Measurements from ENCODE around the gene PRDX5. TPM values are rescaled to one million over a fixed set of nuclear protein-coding genes. Genes with fewer than 3 reads are reported as not detected.

Gene PRDX5
- total and polyA plus RNA-seq, 9 donors, result 128 to 175 (median 164) TPM

DNA sequence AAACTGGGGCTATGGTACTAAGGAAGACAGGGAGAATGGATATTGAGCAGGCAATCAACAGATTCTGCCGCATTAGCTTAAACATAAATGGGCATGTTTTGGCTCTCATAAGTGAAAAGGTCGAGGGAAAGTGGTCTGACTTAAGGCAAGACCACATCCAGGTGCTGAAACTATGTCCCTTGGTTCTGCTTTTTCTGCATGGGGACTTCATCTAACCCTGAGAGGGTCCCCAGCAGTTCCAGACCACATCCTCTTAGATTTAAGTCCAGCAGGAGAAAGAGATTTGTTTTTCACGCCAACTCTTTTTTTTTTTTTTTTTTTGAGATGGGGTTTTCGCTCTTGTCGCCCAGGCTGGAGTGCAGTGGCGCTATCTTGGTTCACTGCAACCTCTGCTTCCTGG, 46.5 kb downstream of the PRDX5 start:
- peaks cover 65% of the 10 kb centered on the region for H3K36me3 ChIP-seq (ENCODE audit: control insufficient read depth, insufficient read depth, low read length)
- no peaks in the 10 kb centered on the region for H3K27me3 ChIP-seq (ENCODE audit: control insufficient read depth, insufficient read depth, low read length)
- H3K27ac ChIP-seq (ENCODE audit: low read length), result no peak overlapping the region
- WGBS (ENCODE audit: insufficient coverage), result 100% methylated on average over 1 of the region's 6 CpGs
- no peaks in the 10 kb centered on the region for H3K9me3 ChIP-seq (replicated peaks; ENCODE audit: control insufficient read depth, low read depth, low read length)
- DNase-seq, result no peak
- H3K4me1 ChIP-seq (ENCODE audit: control insufficient read depth, insufficient read depth, low read length), result peaks cover 9% of the 10 kb centered on the region
- H3K4me3 ChIP-seq (ENCODE audit: low read length), result no peak overlapping the region

DNA sequence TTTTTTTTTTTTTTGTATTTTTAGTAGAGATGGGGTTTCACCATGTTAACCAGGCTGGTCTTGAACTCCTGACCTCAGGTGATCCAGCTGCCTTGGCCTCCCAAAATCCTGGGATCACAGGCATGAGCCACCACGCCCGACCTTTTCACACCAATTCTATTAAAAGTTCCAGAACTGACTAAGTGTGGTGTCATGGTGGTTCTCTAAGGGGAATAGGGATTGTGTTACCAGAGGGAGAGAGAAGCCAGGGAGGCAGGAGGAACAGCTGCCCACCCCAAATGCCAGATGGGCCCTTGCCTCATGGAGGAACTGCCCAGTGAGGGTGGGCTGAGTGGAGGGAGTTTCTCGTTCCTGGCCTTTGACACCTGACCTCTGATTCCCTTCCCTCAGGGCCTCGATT, 47.0 kb downstream of the PRDX5 start:
- Histone ChIP-seq H3K27me3 (ENCODE audit: control insufficient read depth, insufficient read depth, low read length) (no peaks in the 10 kb centered on the region), H3K9me3 (replicated peaks; ENCODE audit: control insufficient read depth, low read depth, low read length) (no peaks in the 10 kb centered on the region), H3K36me3 (ENCODE audit: control insufficient read depth, insufficient read depth, low read length) (peaks cover 69% of the 10 kb centered on the region), H3K27ac (ENCODE audit: low read length) (no peak overlapping the region), H3K4me3 (ENCODE audit: low read length) (no peak overlapping the region), H3K4me1 (ENCODE audit: control insufficient read depth, insufficient read depth, low read length) (peaks cover 5% of the 10 kb centered on the region)
- WGBS (ENCODE audit: insufficient coverage), result 43% methylated on average over 1 of the region's 4 CpGs
- DNase-seq, result no peak

DNA sequence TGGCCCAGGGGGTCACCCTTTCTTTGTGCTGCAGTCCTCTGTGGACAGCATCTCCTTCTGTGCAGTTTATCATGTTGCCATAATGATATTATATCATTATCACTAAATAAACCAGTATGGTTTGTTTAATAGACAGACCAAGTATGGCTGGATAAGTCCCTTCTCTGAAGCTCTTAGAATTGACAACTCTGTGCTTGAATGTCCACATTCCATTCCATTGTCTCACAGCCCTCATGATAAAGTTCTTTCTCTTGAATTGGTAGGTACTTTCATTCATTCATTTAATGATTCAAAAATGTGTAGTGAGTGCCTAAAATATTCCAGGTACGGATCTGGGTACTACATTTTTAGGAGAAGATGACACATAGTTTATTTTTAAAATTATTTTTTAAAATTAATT, 48.8 kb downstream of the PRDX5 start:
- H3K36me3 ChIP-seq (ENCODE audit: control insufficient read depth, insufficient read depth, low read length), result peaks cover 61% of the 10 kb centered on the region
- H3K4me3 ChIP-seq (ENCODE audit: low read length), result no peak overlapping the region
- no peak overlapping the region for H3K27ac ChIP-seq (ENCODE audit: low read length)
- WGBS (ENCODE audit: insufficient coverage), result no CpG with 5 or more reads among the region's 1 CpG
- H3K4me1 ChIP-seq (ENCODE audit: control insufficient read depth, insufficient read depth, low read length), result peaks cover 3% of the 10 kb centered on the region
- DNase-seq, result no peak
- no peaks in the 10 kb centered on the region for H3K27me3 ChIP-seq (ENCODE audit: control insufficient read depth, insufficient read depth, low read length)
- H3K9me3 ChIP-seq (replicated peaks; ENCODE audit: control insufficient read depth, low read depth, low read length), result no peaks in the 10 kb centered on the region

DNA sequence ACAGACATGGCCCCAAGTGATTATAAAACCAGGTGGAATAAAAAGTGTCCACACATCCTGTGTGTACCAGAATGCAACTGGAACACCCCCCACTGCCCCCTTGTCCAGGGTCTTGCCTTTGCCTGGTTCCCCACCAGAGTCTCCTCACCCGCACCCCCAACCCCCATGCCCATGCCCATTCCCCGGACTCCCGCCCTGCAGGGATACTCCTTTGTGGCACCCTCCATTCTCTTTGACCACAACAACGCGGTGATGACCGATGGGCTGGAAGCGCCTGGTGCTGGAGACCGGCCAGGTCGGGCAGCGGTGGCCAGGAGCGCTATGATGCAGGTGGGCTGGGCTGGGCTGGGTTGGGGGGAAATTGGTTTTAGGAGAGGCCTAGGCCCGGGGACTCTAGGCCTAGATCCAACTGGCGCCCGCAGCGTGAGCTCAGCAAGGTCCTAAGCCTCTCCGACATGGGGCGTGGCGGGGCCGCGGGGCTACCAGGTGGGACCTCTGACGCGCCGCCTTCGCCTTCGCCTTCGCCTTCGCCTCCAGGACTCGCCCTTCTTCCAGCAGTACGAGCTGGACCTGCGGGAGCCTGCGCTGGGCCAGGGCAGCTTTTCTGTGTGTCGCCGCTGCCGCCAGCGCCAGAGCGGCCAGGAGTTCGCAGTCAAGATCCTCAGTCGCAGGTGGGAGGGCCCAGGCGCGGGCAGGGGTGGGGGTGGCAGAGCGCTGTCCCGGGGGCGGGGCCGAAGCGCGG, 50.2 kb downstream of the PRDX5 start:
- H3K4me3 ChIP-seq (ENCODE audit: low read length), result no peak overlapping the region
- H3K27me3 ChIP-seq (ENCODE audit: control insufficient read depth, insufficient read depth, low read length), result no peaks in the 10 kb centered on the region
- no peaks in the 10 kb centered on the region for H3K9me3 ChIP-seq (replicated peaks; ENCODE audit: control insufficient read depth, low read depth, low read length)
- peaks cover 52% of the 10 kb centered on the region for H3K36me3 ChIP-seq (ENCODE audit: control insufficient read depth, insufficient read depth, low read length)
- no peak for DNase-seq
- H3K4me1 ChIP-seq (ENCODE audit: control insufficient read depth, insufficient read depth, low read length), result peaks cover 3% of the 10 kb centered on the region
- H3K27ac ChIP-seq (ENCODE audit: low read length), result no peak overlapping the region
- 67% methylated on average over 45 of the region's 46 CpGs for WGBS (ENCODE audit: insufficient coverage)

DNA sequence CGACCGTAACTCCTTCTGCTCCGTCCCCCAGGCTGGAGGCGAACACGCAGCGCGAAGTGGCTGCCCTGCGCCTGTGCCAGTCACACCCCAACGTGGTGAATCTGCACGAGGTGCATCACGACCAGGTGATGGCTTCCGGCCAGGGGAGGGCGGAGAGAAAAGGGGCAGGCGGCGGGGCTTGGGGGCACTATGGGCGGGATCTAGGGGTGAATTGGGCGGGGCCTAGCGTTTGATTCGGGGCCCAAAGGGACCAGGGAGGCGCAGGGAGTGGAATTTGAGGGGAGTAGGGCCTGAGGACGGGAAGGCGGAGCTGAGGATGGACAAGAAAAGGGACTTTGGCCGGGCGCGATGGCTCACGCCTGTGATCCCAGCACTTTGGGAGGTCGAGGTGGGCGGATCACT, 50.8 kb downstream of the PRDX5 start:
- Histone ChIP-seq H3K27me3 (ENCODE audit: control insufficient read depth, insufficient read depth, low read length) (no peaks in the 10 kb centered on the region), H3K4me1 (ENCODE audit: control insufficient read depth, insufficient read depth, low read length) (peaks cover 3% of the 10 kb centered on the region), H3K36me3 (ENCODE audit: control insufficient read depth, insufficient read depth, low read length) (peaks cover 47% of the 10 kb centered on the region), H3K27ac (ENCODE audit: low read length) (no peak overlapping the region), H3K9me3 (replicated peaks; ENCODE audit: control insufficient read depth, low read depth, low read length) (no peaks in the 10 kb centered on the region), H3K4me3 (ENCODE audit: low read length) (no peak overlapping the region)
- DNase-seq, result no peak
- WGBS (ENCODE audit: insufficient coverage), result 75% methylated on average over 28 of the region's 28 CpGs

DNA sequence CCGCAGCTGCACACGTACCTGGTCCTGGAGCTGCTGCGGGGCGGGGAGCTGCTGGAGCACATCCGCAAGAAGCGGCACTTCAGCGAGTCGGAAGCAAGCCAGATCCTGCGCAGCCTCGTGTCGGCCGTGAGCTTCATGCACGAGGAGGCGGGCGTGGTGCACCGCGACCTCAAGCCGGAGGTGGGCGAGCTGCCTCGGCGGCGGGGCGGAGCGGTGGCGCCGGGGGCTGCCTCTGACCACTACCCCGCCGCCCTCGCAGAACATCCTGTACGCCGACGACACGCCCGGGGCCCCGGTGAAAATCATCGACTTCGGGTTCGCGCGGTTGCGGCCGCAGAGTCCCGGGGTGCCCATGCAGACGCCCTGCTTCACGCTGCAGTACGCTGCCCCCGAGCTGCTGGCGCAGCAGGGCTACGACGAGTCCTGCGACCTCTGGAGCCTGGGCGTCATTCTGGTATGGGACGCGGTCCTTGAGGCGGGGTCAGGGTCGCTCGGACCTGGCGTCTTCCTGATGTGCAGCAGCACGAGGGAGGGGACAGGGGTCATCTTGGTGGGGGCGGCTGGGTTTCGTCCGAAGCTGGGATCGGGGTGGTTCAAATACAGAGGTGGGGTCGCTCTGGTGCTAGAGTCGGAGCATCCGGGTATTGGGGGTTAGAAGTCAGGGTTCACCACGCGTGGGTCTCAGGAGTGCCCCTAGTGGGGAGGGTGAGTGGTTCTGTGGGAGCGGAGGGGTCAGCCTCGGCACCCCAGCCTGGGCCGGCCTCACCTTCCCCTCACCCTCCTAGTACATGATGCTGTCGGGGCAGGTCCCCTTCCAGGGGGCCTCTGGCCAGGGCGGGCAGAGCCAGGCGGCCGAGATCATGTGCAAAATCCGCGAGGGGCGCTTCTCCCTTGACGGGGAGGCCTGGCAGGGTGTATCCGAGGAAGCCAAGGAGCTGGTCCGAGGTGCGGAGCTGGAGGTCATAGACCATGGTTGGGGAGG, 51.8 kb downstream of the PRDX5 start:
- 67% methylated on average over 69 of the region's 82 CpGs for WGBS (ENCODE audit: insufficient coverage)

DNA sequence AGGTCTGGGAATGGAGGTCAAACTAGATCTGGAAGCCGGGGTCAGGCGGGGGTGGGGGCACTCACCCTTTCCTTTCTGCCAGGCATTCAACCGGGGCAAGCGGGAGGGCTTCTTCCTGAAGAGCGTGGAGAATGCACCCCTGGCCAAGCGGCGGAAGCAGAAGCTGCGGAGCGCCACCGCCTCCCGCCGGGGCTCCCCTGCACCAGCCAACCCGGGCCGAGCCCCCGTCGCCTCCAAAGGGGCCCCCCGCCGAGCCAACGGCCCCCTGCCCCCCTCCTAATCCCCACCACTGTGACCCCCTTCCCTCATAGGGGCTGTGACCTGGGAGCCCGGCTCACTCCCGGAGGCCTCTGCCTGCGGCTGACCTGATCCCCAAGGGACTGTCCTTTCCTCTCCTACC, 53.3 kb downstream of the PRDX5 start:
- 66% methylated on average over 10 of the region's 22 CpGs for WGBS (ENCODE audit: insufficient coverage)
- no peak overlapping the region for H3K27ac ChIP-seq (ENCODE audit: low read length)
- peaks cover 28% of the 10 kb centered on the region for H3K36me3 ChIP-seq (ENCODE audit: control insufficient read depth, insufficient read depth, low read length)
- no peak overlapping the region for H3K4me3 ChIP-seq (ENCODE audit: low read length)
- DNase-seq, result no peak
- H3K9me3 ChIP-seq (replicated peaks; ENCODE audit: control insufficient read depth, low read depth, low read length), result no peaks in the 10 kb centered on the region
- no peaks in the 10 kb centered on the region for H3K4me1 ChIP-seq (ENCODE audit: control insufficient read depth, insufficient read depth, low read length)
- H3K27me3 ChIP-seq (ENCODE audit: control insufficient read depth, insufficient read depth, low read length), result no peaks in the 10 kb centered on the region

More for the DNA sequence above, 51.8 kb downstream of the PRDX5 start:
- no peaks in the 10 kb centered on the region for H3K9me3 ChIP-seq (replicated peaks; ENCODE audit: control insufficient read depth, low read depth, low read length)
- H3K27me3 ChIP-seq (ENCODE audit: control insufficient read depth, insufficient read depth, low read length), result no peaks in the 10 kb centered on the region
- peaks cover 41% of the 10 kb centered on the region for H3K36me3 ChIP-seq (ENCODE audit: control insufficient read depth, insufficient read depth, low read length)
- no peak overlapping the region for H3K27ac ChIP-seq (ENCODE audit: low read length)
- peaks cover 3% of the 10 kb centered on the region for H3K4me1 ChIP-seq (ENCODE audit: control insufficient read depth, insufficient read depth, low read length)
- DNase-seq, result no peak
- H3K4me3 ChIP-seq (ENCODE audit: low read length), result no peak overlapping the region

Other genes starting within 250 kb of the PRDX5 start
- gene MACROD1, start 152.0 kb upstream of the PRDX5 start, total RNA-seq, result 107 TPM
- gene MACROD1, start 152.0 kb upstream of the PRDX5 start, polyA plus RNA-seq (ENCODE audit: insufficient read depth in 1 of 8, insufficient read length in 8 of 8, low replicate concordance in 1 of 8), result 10 to 100 TPM; 46.1 to 82.9 (median 63.1) TPM
- gene STIP1, start 131.9 kb upstream of the PRDX5 start, total RNA-seq, result 90.7 TPM
- 100 to 1,000 TPM; 120 to 141 (median 128) TPM for gene STIP1, start 131.9 kb upstream of the PRDX5 start, polyA plus RNA-seq (ENCODE audit: insufficient read depth in 1 of 8, insufficient read length in 8 of 8, low replicate concordance in 1 of 8)
- 4.9 TPM for gene FERMT3, start 111.4 kb upstream of the PRDX5 start, total RNA-seq
- 10 to 100 TPM in 5 of 8 donors, 1 to 10 TPM in 3; 6.0 to 12.2 (median 10.3) TPM for gene FERMT3, start 111.4 kb upstream of the PRDX5 start, polyA plus RNA-seq (ENCODE audit: insufficient read depth in 1 of 8, insufficient read length in 8 of 8, low replicate concordance in 1 of 8)
- 70.7 TPM for gene TRPT1, start 91.9 kb upstream of the PRDX5 start, total RNA-seq
- 10 to 100 TPM; 42.3 to 78.9 (median 62.9) TPM for gene TRPT1, start 91.9 kb upstream of the PRDX5 start, polyA plus RNA-seq (ENCODE audit: insufficient read depth in 1 of 8, insufficient read length in 8 of 8, low replicate concordance in 1 of 8)
- 27.6 TPM for gene NUDT22, start 91.8 kb upstream of the PRDX5 start, total RNA-seq
- 10 to 100 TPM; 16.2 to 25.8 (median 21.6) TPM for gene NUDT22, start 91.8 kb upstream of the PRDX5 start, polyA plus RNA-seq (ENCODE audit: insufficient read depth in 1 of 8, insufficient read length in 8 of 8, low replicate concordance in 1 of 8)
- 13.6 TPM for gene DNAJC4, start 87.6 kb upstream of the PRDX5 start, total RNA-seq
- gene DNAJC4, start 87.6 kb upstream of the PRDX5 start, polyA plus RNA-seq (ENCODE audit: insufficient read depth in 1 of 8, insufficient read length in 8 of 8, low replicate concordance in 1 of 8), result 10 to 100 TPM; 48.7 to 75.1 (median 53.1) TPM
- gene VEGFB, start 83.5 kb upstream of the PRDX5 start, total RNA-seq, result 54.0 TPM
- gene VEGFB, start 83.5 kb upstream of the PRDX5 start, polyA plus RNA-seq (ENCODE audit: insufficient read depth in 1 of 8, insufficient read length in 8 of 8, low replicate concordance in 1 of 8), result 100 to 1,000 TPM in 3 of 8 donors, 10 to 100 TPM in 5; 86.1 to 109 (median 92.7) TPM
- gene FKBP2, start 77.0 kb upstream of the PRDX5 start, total RNA-seq, result 40.4 TPM
- gene FKBP2, start 77.0 kb upstream of the PRDX5 start, polyA plus RNA-seq (ENCODE audit: insufficient read depth in 1 of 8, insufficient read length in 8 of 8, low replicate concordance in 1 of 8), result 10 to 100 TPM; 40.6 to 60.6 (median 53.9) TPM
- gene PPP1R14B, start 71.2 kb upstream of the PRDX5 start, total RNA-seq, result 252 TPM
- gene PPP1R14B, start 71.2 kb upstream of the PRDX5 start, polyA plus RNA-seq (ENCODE audit: insufficient read depth in 1 of 8, insufficient read length in 8 of 8, low replicate concordance in 1 of 8), result 100 to 1,000 TPM; 170 to 222 (median 194) TPM
- 10.4 TPM for gene PLCB3, start 66.6 kb upstream of the PRDX5 start, total RNA-seq
- 10 to 100 TPM in 7 of 8 donors, 1 to 10 TPM in 1; 9.9 to 17.6 (median 13.0) TPM for gene PLCB3, start 66.6 kb upstream of the PRDX5 start, polyA plus RNA-seq (ENCODE audit: insufficient read depth in 1 of 8, insufficient read length in 8 of 8, low replicate concordance in 1 of 8)
- gene BAD, start 33.5 kb upstream of the PRDX5 start, total RNA-seq, result 52.2 TPM
- gene BAD, start 33.5 kb upstream of the PRDX5 start, polyA plus RNA-seq (ENCODE audit: insufficient read depth in 1 of 8, insufficient read length in 8 of 8, low replicate concordance in 1 of 8), result 10 to 100 TPM; 28.0 to 38.8 (median 34.4) TPM
- gene GPR137, start 32.3 kb upstream of the PRDX5 start, total RNA-seq, result 7.7 TPM
- 10 to 100 TPM; 17.7 to 30.7 (median 20.0) TPM for gene GPR137, start 32.3 kb upstream of the PRDX5 start, polyA plus RNA-seq (ENCODE audit: insufficient read depth in 1 of 8, insufficient read length in 8 of 8, low replicate concordance in 1 of 8)
- gene KCNK4, start 26.8 kb upstream of the PRDX5 start, total RNA-seq, result 0.13 TPM
- under 1 TPM in 1 of 8 donors, not detected in 7; 0.08 TPM for gene KCNK4, start 26.8 kb upstream of the PRDX5 start, polyA plus RNA-seq (ENCODE audit: insufficient read depth in 1 of 8, insufficient read length in 8 of 8, low replicate concordance in 1 of 8)
- not detected for gene CATSPERZ, start 17.8 kb upstream of the PRDX5 start, total RNA-seq
- under 1 TPM in 1 of 8 donors, not detected in 7; 0.14 TPM for gene CATSPERZ, start 17.8 kb upstream of the PRDX5 start, polyA plus RNA-seq (ENCODE audit: insufficient read depth in 1 of 8, insufficient read length in 8 of 8, low replicate concordance in 1 of 8)
- 30.1 TPM for gene ESRRA, start 12.6 kb upstream of the PRDX5 start, total RNA-seq
- gene ESRRA, start 12.6 kb upstream of the PRDX5 start, polyA plus RNA-seq (ENCODE audit: insufficient read depth in 1 of 8, insufficient read length in 8 of 8, low replicate concordance in 1 of 8), result 10 to 100 TPM; 26.1 to 35.9 (median 30.5) TPM
- 306 TPM for gene TRMT112, start 562 bp upstream of the PRDX5 start, total RNA-seq
- 100 to 1,000 TPM; 177 to 218 (median 197) TPM for gene TRMT112, start 562 bp upstream of the PRDX5 start, polyA plus RNA-seq (ENCODE audit: insufficient read depth in 1 of 8, insufficient read length in 8 of 8, low replicate concordance in 1 of 8)
- gene CCDC88B, start 22.1 kb downstream of the PRDX5 start, total RNA-seq, result 2.8 TPM
- 1 to 10 TPM; 2.8 to 5.6 (median 4.5) TPM for gene CCDC88B, start 22.1 kb downstream of the PRDX5 start, polyA plus RNA-seq (ENCODE audit: insufficient read depth in 1 of 8, insufficient read length in 8 of 8, low replicate concordance in 1 of 8)
- gene RPS6KA4, start 41.0 kb downstream of the PRDX5 start, total RNA-seq, result 14.1 TPM
- 10 to 100 TPM; 13.3 to 19.8 (median 16.0) TPM for gene RPS6KA4, start 41.0 kb downstream of the PRDX5 start, polyA plus RNA-seq (ENCODE audit: insufficient read depth in 1 of 8, insufficient read length in 8 of 8, low replicate concordance in 1 of 8)
- gene SLC22A11, start 237.8 kb downstream of the PRDX5 start, total RNA-seq, result 0.04 TPM
- gene SLC22A11, start 237.8 kb downstream of the PRDX5 start, polyA plus RNA-seq (ENCODE audit: insufficient read depth in 1 of 8, insufficient read length in 8 of 8, low replicate concordance in 1 of 8), result under 1 TPM in 3 of 8 donors, not detected in 5; 0.07 to 0.21 (median 0.14) TPM

All from muscle of leg (tissue), 11 donors.